ENCODE results near the gene MICALL2. TPM values are rescaled to one million over a fixed set of nuclear protein-coding genes. Genes with fewer than 3 reads are reported as not detected.

Gene MICALL2
- total RNA-seq, 1 donor from 2014 or later, result 2.2 TPM

- peaks cover 2% of the 10 kb centered on the region for H3K27me3 Mint-ChIP-seq (ENCODE audit: insufficient read depth)
- H3K9me3 Mint-ChIP-seq, result no peaks in the 10 kb centered on the region
- intact Hi-C loops (cut with micrococcal nuclease), result no loop called here
- no peak overlapping the region for H3K4me3 Mint-ChIP-seq
- DNase-seq (ENCODE audit: low spot score), result no peak
- H3K4me1 Mint-ChIP-seq (ENCODE audit: low read depth), result peaks cover 22% of the 10 kb centered on the region
- H3K36me3 Mint-ChIP-seq (ENCODE audit: low read depth), result no peaks in the 10 kb centered on the region
- H3K27ac Mint-ChIP-seq, result peak overlapping the region; percentile 18
These were observed 43.8 kb downstream of the MICALL2 start for GRCh38 chr7:1415389-1415990.

GRCh38 chr7:1413936-1414639, 45.2 kb downstream of the MICALL2 start:
- intact Hi-C loops (cut with micrococcal nuclease), result loop anchor here (1.0 to 5.0 kb wide), 4 partner anchors 45 to 172 kb away; partner anchors contain the start of genes INTS1 and MICALL2
- Mint-ChIP-seq H3K4me3 (no peak overlapping the region), H3K4me1 (ENCODE audit: low read depth) (peaks cover 22% of the 10 kb centered on the region), H3K36me3 (ENCODE audit: low read depth) (no peaks in the 10 kb centered on the region), H3K9me3 (no peaks in the 10 kb centered on the region), H3K27ac (no peak overlapping the region), H3K27me3 (ENCODE audit: insufficient read depth) (peaks cover 2% of the 10 kb centered on the region)
- DNase-seq (ENCODE audit: low spot score), result no peak

GRCh38 chr7:1412322-1413261, 46.7 kb downstream of the MICALL2 start:
- Mint-ChIP-seq H3K27ac (no peak overlapping the region), H3K36me3 (ENCODE audit: low read depth) (no peaks in the 10 kb centered on the region), H3K4me1 (ENCODE audit: low read depth) (peaks cover 12% of the 10 kb centered on the region), H3K9me3 (no peaks in the 10 kb centered on the region), H3K4me3 (no peak overlapping the region), H3K27me3 (ENCODE audit: insufficient read depth) (peaks cover 2% of the 10 kb centered on the region)
- peak; percentile 79 for DNase-seq (ENCODE audit: low spot score)
- intact Hi-C loops (cut with micrococcal nuclease), result loop anchor here (1.0 to 5.0 kb wide), 4 partner anchors 43 to 170 kb away; partner anchors contain the start of genes INTS1 and MICALL2

GRCh38 chr7:1411414-1411813, 47.9 kb downstream of the MICALL2 start:
- Mint-ChIP-seq H3K27me3 (ENCODE audit: insufficient read depth) (peaks cover 2% of the 10 kb centered on the region), H3K4me3 (no peak overlapping the region), H3K36me3 (ENCODE audit: low read depth) (no peaks in the 10 kb centered on the region), H3K9me3 (no peaks in the 10 kb centered on the region), H3K27ac (no peak overlapping the region), H3K4me1 (ENCODE audit: low read depth) (peaks cover 4% of the 10 kb centered on the region)
- intact Hi-C loops (cut with micrococcal nuclease), result loop anchor here (5.0 kb wide), 1 partner anchor 169 kb away; no protein-coding TSS in a partner anchor
- no peak for DNase-seq (ENCODE audit: low spot score)

GRCh38 chr7:1410992-1411391, 48.3 kb downstream of the MICALL2 start:
- Mint-ChIP-seq H3K9me3 (no peaks in the 10 kb centered on the region), H3K27me3 (ENCODE audit: insufficient read depth) (peaks cover 2% of the 10 kb centered on the region), H3K36me3 (ENCODE audit: low read depth) (no peaks in the 10 kb centered on the region), H3K4me1 (ENCODE audit: low read depth) (peaks cover 4% of the 10 kb centered on the region), H3K27ac (no peak overlapping the region), H3K4me3 (no peak overlapping the region)
- intact Hi-C loops (cut with micrococcal nuclease), result loop anchor here (5.0 kb wide), 1 partner anchor 169 kb away; no protein-coding TSS in a partner anchor
- no peak for DNase-seq (ENCODE audit: low spot score)

- no peaks in the 10 kb centered on the region for H3K9me3 Mint-ChIP-seq
- peaks cover 2% of the 10 kb centered on the region for H3K27me3 Mint-ChIP-seq (ENCODE audit: insufficient read depth)
- no peaks in the 10 kb centered on the region for H3K36me3 Mint-ChIP-seq (ENCODE audit: low read depth)
- no peak overlapping the region for H3K27ac Mint-ChIP-seq
- intact Hi-C loops (cut with micrococcal nuclease), result no loop called here
- H3K4me3 Mint-ChIP-seq, result no peak overlapping the region
- peaks cover 4% of the 10 kb centered on the region for H3K4me1 Mint-ChIP-seq (ENCODE audit: low read depth)
- no peak for DNase-seq (ENCODE audit: low spot score)
These were observed 49.7 kb downstream of the MICALL2 start for GRCh38 chr7:1409555-1409954.

GRCh38 chr7:1408466-1408865, 50.8 kb downstream of the MICALL2 start:
- DNase-seq (ENCODE audit: low spot score), result no peak
- no peaks in the 10 kb centered on the region for H3K9me3 Mint-ChIP-seq
- no peak overlapping the region for H3K27ac Mint-ChIP-seq
- intact Hi-C loops (cut with micrococcal nuclease), result no loop called here
- H3K4me3 Mint-ChIP-seq, result no peak overlapping the region
- H3K36me3 Mint-ChIP-seq (ENCODE audit: low read depth), result no peaks in the 10 kb centered on the region
- peaks cover 9% of the 10 kb centered on the region for H3K4me1 Mint-ChIP-seq (ENCODE audit: low read depth)
- peaks cover 10% of the 10 kb centered on the region for H3K27me3 Mint-ChIP-seq (ENCODE audit: insufficient read depth)

GRCh38 chr7:1407892-1408291, 51.4 kb downstream of the MICALL2 start:
- no peak for DNase-seq (ENCODE audit: low spot score)
- intact Hi-C loops (cut with micrococcal nuclease), result no loop called here
- no peak overlapping the region for H3K27ac Mint-ChIP-seq
- no peaks in the 10 kb centered on the region for H3K36me3 Mint-ChIP-seq (ENCODE audit: low read depth)
- H3K4me1 Mint-ChIP-seq (ENCODE audit: low read depth), result peaks cover 6% of the 10 kb centered on the region
- H3K4me3 Mint-ChIP-seq, result no peak overlapping the region
- H3K27me3 Mint-ChIP-seq (ENCODE audit: insufficient read depth), result peaks cover 14% of the 10 kb centered on the region
- H3K9me3 Mint-ChIP-seq, result no peaks in the 10 kb centered on the region

GRCh38 chr7:1404898-1405548, 54.2 kb downstream of the MICALL2 start:
- H3K36me3 Mint-ChIP-seq (ENCODE audit: low read depth), result no peaks in the 10 kb centered on the region
- peaks cover 6% of the 10 kb centered on the region for H3K4me1 Mint-ChIP-seq (ENCODE audit: low read depth)
- H3K9me3 Mint-ChIP-seq, result no peaks in the 10 kb centered on the region
- H3K4me3 Mint-ChIP-seq, result no peak overlapping the region
- peaks cover 27% of the 10 kb centered on the region for H3K27me3 Mint-ChIP-seq (ENCODE audit: insufficient read depth)
- no peak overlapping the region for H3K27ac Mint-ChIP-seq
- DNase-seq (ENCODE audit: low spot score), result no peak
- intact Hi-C loops (cut with micrococcal nuclease), result no loop called here

GRCh38 chr7:1404460-1404809, 54.8 kb downstream of the MICALL2 start:
- Mint-ChIP-seq H3K36me3 (ENCODE audit: low read depth) (no peaks in the 10 kb centered on the region), H3K4me1 (ENCODE audit: low read depth) (peaks cover 6% of the 10 kb centered on the region), H3K27me3 (ENCODE audit: insufficient read depth) (peaks cover 27% of the 10 kb centered on the region)

GRCh38 chr7:1403638-1404459, 55.4 kb downstream of the MICALL2 start:
- intact Hi-C loops (cut with micrococcal nuclease), result no loop called here
- H3K4me1 Mint-ChIP-seq (ENCODE audit: low read depth), result peaks cover 6% of the 10 kb centered on the region
- peaks cover 29% of the 10 kb centered on the region for H3K27me3 Mint-ChIP-seq (ENCODE audit: insufficient read depth)
- no peaks in the 10 kb centered on the region for H3K9me3 Mint-ChIP-seq
- H3K36me3 Mint-ChIP-seq (ENCODE audit: low read depth), result no peaks in the 10 kb centered on the region
- DNase-seq (ENCODE audit: low spot score), result no peak
- no peak overlapping the region for H3K4me3 Mint-ChIP-seq
- no peak overlapping the region for H3K27ac Mint-ChIP-seq

More at GRCh38 chr7:1404460-1404809, 54.8 kb downstream of the MICALL2 start:
- Mint-ChIP-seq H3K9me3 (no peaks in the 10 kb centered on the region), H3K4me3 (no peak overlapping the region), H3K27ac (no peak overlapping the region)
- intact Hi-C loops (cut with micrococcal nuclease), result no loop called here
- DNase-seq (ENCODE audit: low spot score), result no peak
